HepG2 (cell line): ENCODE data around the gene MYBPC2. TPM values are rescaled to one million over a fixed set of nuclear protein-coding genes. Genes with fewer than 3 reads are reported as not detected.

Experiments
- ATAC-seq: fragments of 200-7000 bp; cut with Tn5 transposase; 3 replicates; pipeline ENCODE4 v1.9.1; 2020; ENCODE audit warnings: mild to moderate bottlenecking, moderate library complexity
- BruUV-seq: library from RNA; stranded (reverse); fragments of 400-500 nt; replicated peaks from 2 replicates; lab custom pipeline; 2021; lab: Mats Ljungman, UMichigan
- CTCF ChIA-PET: fragments of 300-600 bp; formaldehyde crosslinking; extraction: SDS; loops from one replicate; lab custom pipeline; 2021; ENCODE audit warnings: low total read pairs, inconsistent platforms, low intra/inter-chr PET ratio; lab: Yijun Ruan, JAX
- POLR2A ChIA-PET: fragments of 350-600 bp; sonication (Branson Sonifier 250); formaldehyde crosslinking; loops from one replicate; lab custom pipeline; 2020; ENCODE audit warnings: antibody characterized with exemption, inconsistent platforms; lab: Yijun Ruan, JAX
- DNase-seq: peaks from one replicate; pipeline ENCODE4 v3.0.0-alpha.2; 2015; ENCODE audit warnings: low spot score
- FAIRE-seq: peaks from 3 replicates; lab custom pipeline; 2011; peaks lifted over from hg19 to GRCh38; lab: Jason Lieb, UNC
- H2AFZ ChIP-seq: one replicate; pipeline ENCODE4 v1.6.1; 2011; ENCODE audit warnings: low read length, inconsistent platforms
- H3K27ac ChIP-seq: fragments of 300-600 bp; 3 replicates; pipeline ENCODE4 v1.8.0; 2011; ENCODE audit warnings: mixed run types, mild to moderate bottlenecking, mixed read lengths, low read length, inconsistent platforms; ENCODE audit not compliant: insufficient read depth; ENCODE audit errors: extremely low read length
- H3K27me3 ChIP-seq, 2 experiments: fragments of 200-600 bp in 1 of 2; 2 replicates in 1 of 2; 3 replicates in 1 of 2; pipeline versions ENCODE4 v1.6.0 to v1.8.0; 2011; ENCODE audit warnings: low read length in 2 of 2, mild to moderate bottlenecking in 2 of 2, moderate library complexity in 2 of 2, inconsistent platforms in 1 of 2; ENCODE audit not compliant: insufficient read depth in 2 of 2, control insufficient read depth in 1 of 2
- H3K36me3 ChIP-seq, 2 experiments: fragments of 200-600 bp in 1 of 2; replicated peaks in 1 of 2; 2 replicates in 1 of 2; 3 replicates in 1 of 2; pipeline versions ENCODE4 v1.5.1 to v1.8.0; 2011; ENCODE audit warnings: low read length in 2 of 2, inconsistent platforms in 1 of 2; ENCODE audit not compliant: insufficient read depth in 2 of 2, control insufficient read depth in 1 of 2
- H3K4me1 ChIP-seq: 2 replicates; pipeline ENCODE4 v1.5.1; 2012; ENCODE audit warnings: low read length, inconsistent platforms; ENCODE audit not compliant: insufficient read depth
- H3K4me2 ChIP-seq: 2 replicates; pipeline ENCODE4 v1.6.0; 2011; ENCODE audit warnings: low read depth, low read length, inconsistent platforms
- H3K4me3 ChIP-seq, 3 experiments: fragments of 200-600 bp in 1 of 3; sonication (generic), shearing (Covaris generic) in 1 of 3; replicated peaks in 1 of 3; 2 replicates each; pipeline ENCODE4 v1.5.1; 2011 to 2016; ENCODE audit warnings: low read length in 3 of 3, inconsistent platforms in 2 of 3, low read depth in 2 of 3, mild to moderate bottlenecking in 2 of 3, control low read depth in 1 of 3, mixed read lengths in 1 of 3; ENCODE audit not compliant: insufficient read depth in 1 of 3
- H3K79me2 ChIP-seq: one replicate; pipeline ENCODE4 v1.6.1; 2011; ENCODE audit warnings: low read length, inconsistent platforms; ENCODE audit not compliant: insufficient read depth
- H3K9ac ChIP-seq: 2 replicates; pipeline ENCODE4 v1.6.0; 2011; ENCODE audit warnings: mild to moderate bottlenecking, low read depth, low read length, inconsistent platforms; ENCODE audit not compliant: insufficient read depth
- H3K9me3 ChIP-seq: 2 replicates; pipeline ENCODE4 v1.5.1; 2012; ENCODE audit warnings: mild to moderate bottlenecking, low read length
- H4K20me1 ChIP-seq: 2 replicates; pipeline ENCODE4 v1.6.0; 2011; ENCODE audit warnings: inconsistent platforms, mild to moderate bottlenecking, low read length, moderate library complexity; ENCODE audit not compliant: insufficient read depth
- ATF2 ChIP-seq: sonication (generic); formaldehyde crosslinking; IDR thresholded peaks from 2 replicates; pipeline ENCODE4 v1.4.0; 2020; ENCODE audit warnings: missing genetic modification reagents
- SNRNP70 ChIP-seq: fragments of 200-400 bp; formaldehyde crosslinking; IDR thresholded peaks from 2 replicates; pipeline ENCODE4 v1.6.1; 2017; ENCODE audit warnings: mild to moderate bottlenecking, low read depth, low read length, moderate library complexity
- ZBTB33 ChIP-seq: sonication (generic); formaldehyde crosslinking; IDR thresholded peaks from 2 replicates; pipeline ENCODE4 v1.4.0; 2020; ENCODE audit warnings: missing genetic modification reagents
- ZNF232 ChIP-seq: sonication (generic); formaldehyde crosslinking; IDR thresholded peaks from 2 replicates; pipeline ENCODE4 v1.4.0; 2020; ENCODE audit warnings: missing genetic modification reagents, borderline replicate concordance
- ZNF251 ChIP-seq: sonication (generic); formaldehyde crosslinking; IDR thresholded peaks from 2 replicates; pipeline ENCODE4 v1.9.0; 2021; ENCODE audit warnings: mild to moderate bottlenecking, missing genetic modification reagents
- WGBS: methylation state at CpG from one replicate; pipeline ENCODE4 v1.1.6; 2017; ENCODE audit warnings: low lambda C conversion rate; 5-methylcytosine and 5-hydroxymethylcytosine counted together
- in situ Hi-C: cut with HindIII; loops from 2 replicates; pipeline ENCODE4 v1.10.0; 2017; ENCODE audit warnings: low pct_unique_long_range_greater_than_20kb; ENCODE audit not compliant: extremely low pct_ligation_motif_present
- intact Hi-C: fragments of 100-400 bp; cut with micrococcal nuclease; formaldehyde crosslinking; loops from one replicate; pipeline ENCODE4 v1.10.0; 2022; ENCODE audit not compliant: unreplicated experiment
- polyA plus RNA-seq, 8 experiments: library from polyadenylated mRNA; depleted of rRNA in 3 of 8; stranded (reverse) in 7 of 8; unstranded in 1 of 8; fragments of >200 nt; fragmentation: Illumina TruSeq in 4 of 8; extraction: Trizol in 4 of 8; gene quantifications; 2 replicates each; pipeline versions ENCODE4 v1.2.1 to v1.2.3, GENCODE V29; 2011 to 2016; ENCODE audit warnings: low read depth in 4 of 8, missing spikeins in 1 of 8, mixed read lengths in 1 of 8; ENCODE audit not compliant: insufficient read depth in 1 of 8
- total RNA-seq, 5 experiments: library from RNA; depleted of rRNA; stranded (reverse); fragments of >200 nt; fragmentation: Illumina TruSeq; extraction: Trizol; gene quantifications; 2 replicates each; pipeline ENCODE4 v1.2.3, GENCODE V29; 2016; ENCODE audit warnings: low read depth in 1 of 5
- TF ChIP-seq, protein P1 (sequence below): sonication (generic); formaldehyde crosslinking; IDR thresholded peaks from 2 replicates; pipeline ENCODE4 v1.5.1; 2020; ENCODE audit warnings: mild to moderate bottlenecking, missing genetic modification reagents, moderate library complexity
- TF ChIP-seq, protein P2 (sequence below): sonication (generic); formaldehyde crosslinking; IDR thresholded peaks from 2 replicates; pipeline ENCODE4 v1.4.0; 2020; ENCODE audit warnings: missing genetic modification reagents

Gene MYBPC2
- total and polyA plus RNA-seq, 2 of the 13 experiments (the other 11 are each of a cell fraction or from before 2014, with no cell fraction given): not detected

DNA sequence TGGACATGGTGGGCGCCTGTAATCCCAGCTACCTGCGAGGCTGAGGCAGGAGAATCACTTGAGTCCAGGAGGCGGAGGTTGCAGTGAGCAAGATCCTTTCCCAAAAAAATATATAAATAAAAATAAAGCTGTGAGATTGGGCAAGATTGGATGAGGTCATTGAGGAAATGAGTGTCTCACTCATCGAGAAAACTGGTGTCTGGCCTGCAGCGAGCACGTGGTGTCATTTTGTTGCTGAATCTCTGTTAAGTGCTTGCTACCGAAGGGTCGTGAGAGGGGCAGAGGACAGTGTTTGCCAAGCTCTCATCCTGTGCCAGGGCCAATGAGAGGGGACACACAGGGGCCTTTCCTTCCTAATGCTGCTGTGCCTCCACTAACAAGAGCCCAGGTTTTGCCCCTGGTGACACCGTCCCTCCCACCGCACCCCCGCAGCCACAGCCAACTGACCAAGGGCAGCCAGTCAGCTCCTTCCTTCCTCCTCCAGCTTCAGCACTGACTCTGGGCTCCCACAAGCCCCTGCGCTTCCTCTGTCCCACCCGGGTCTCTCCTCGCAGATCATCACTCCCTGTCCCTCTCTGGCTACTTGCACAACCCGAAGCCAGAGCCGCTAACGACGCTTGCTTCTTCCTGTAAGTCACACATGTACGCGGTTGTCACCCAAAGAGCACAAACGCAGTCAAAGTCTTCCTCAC is 45.4 kb upstream of the MYBPC2 start:
- no TSS peak for BruUV-seq
- Histone ChIP-seq H3K36me3 (peaks cover 4 to 20% of the 10 kb centered on the region in 2 experiments; a peak in 4 of 5 replicates), H3K79me2 (peaks cover 32% of the 10 kb centered on the region), H3K4me3 (no peak overlapping the region), H3K9ac (no peak overlapping the region), H3K27me3 (no peaks in the 10 kb centered on the region), H2AFZ (no peak overlapping the region), H3K9me3 (no peaks in the 10 kb centered on the region), H3K4me2 (no peak overlapping the region), H3K27ac (no peak overlapping the region), H4K20me1 (no peaks in the 10 kb centered on the region), H3K4me1 (peaks cover 22% of the 10 kb centered on the region)
- TF ChIP-seq ZBTB33 (CRISPR knock-in tag): peak; percentile 62; the same call in 1 of the 2 replicates
- TF ChIP-seq ZNF251 (CRISPR knock-in tag): no peak
- ChIA-PET CTCF (no interaction called here), POLR2A (no interaction called here)
- intact Hi-C loops (no loop called here), in situ Hi-C loops (no loop called here)
- ATAC-seq: no peak
- FAIRE-seq: no peak
- no peak for DNase-seq
- WGBS: 96% methylated on average over 19 of the region's 21 CpGs

DNA sequence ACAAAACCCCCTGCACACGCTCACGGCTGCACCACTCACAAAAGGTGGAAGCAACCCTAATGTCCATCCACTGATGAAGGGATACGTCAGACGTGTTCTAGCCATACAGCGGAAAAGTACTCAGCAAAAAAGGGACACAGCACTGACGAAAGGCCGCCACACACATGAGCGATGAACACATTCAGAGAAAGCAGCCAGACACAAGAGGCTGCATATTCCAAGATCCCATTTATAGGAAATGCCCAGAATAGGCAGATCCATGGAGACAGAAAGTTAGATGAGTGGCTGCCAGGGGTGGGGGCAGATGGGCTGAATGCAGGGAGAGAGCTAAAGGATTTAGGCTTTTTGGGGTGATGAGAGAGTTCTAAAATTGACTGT is 44.8 kb upstream of the MYBPC2 start:
- H3K79me2 ChIP-seq: peaks cover 35% of the 10 kb centered on the region
- no peak overlapping the region for H3K9ac ChIP-seq
- H4K20me1 ChIP-seq: no peaks in the 10 kb centered on the region
- H3K4me3 ChIP-seq: no peak overlapping the region
- ATAC-seq (no peak), FAIRE-seq (no peak), DNase-seq (no peak)
- H3K4me2 ChIP-seq: no peak overlapping the region
- H2AFZ ChIP-seq: no peak overlapping the region
- in situ Hi-C loops (no loop called here), intact Hi-C loops (no loop called here)
- POLR2A ChIA-PET: no interaction called here
- peaks cover 4 to 20% of the 10 kb centered on the region in 2 experiments; a peak in 4 of 5 replicates for H3K36me3 ChIP-seq
- CTCF ChIA-PET: no interaction called here
- H3K27me3 ChIP-seq: no peaks in the 10 kb centered on the region
- no peaks in the 10 kb centered on the region for H3K9me3 ChIP-seq
- BruUV-seq: no TSS peak
- 98% methylated on average over 8 of the region's 8 CpGs for WGBS
- no peak overlapping the region for H3K27ac ChIP-seq
- H3K4me1 ChIP-seq: peaks cover 22% of the 10 kb centered on the region
- TF ChIP-seq SNRNP70 (no peak), ATF2 (no peak), ZNF232 (CRISPR knock-in tag) (no peak)
- TF ChIP-seq, protein P1, sequence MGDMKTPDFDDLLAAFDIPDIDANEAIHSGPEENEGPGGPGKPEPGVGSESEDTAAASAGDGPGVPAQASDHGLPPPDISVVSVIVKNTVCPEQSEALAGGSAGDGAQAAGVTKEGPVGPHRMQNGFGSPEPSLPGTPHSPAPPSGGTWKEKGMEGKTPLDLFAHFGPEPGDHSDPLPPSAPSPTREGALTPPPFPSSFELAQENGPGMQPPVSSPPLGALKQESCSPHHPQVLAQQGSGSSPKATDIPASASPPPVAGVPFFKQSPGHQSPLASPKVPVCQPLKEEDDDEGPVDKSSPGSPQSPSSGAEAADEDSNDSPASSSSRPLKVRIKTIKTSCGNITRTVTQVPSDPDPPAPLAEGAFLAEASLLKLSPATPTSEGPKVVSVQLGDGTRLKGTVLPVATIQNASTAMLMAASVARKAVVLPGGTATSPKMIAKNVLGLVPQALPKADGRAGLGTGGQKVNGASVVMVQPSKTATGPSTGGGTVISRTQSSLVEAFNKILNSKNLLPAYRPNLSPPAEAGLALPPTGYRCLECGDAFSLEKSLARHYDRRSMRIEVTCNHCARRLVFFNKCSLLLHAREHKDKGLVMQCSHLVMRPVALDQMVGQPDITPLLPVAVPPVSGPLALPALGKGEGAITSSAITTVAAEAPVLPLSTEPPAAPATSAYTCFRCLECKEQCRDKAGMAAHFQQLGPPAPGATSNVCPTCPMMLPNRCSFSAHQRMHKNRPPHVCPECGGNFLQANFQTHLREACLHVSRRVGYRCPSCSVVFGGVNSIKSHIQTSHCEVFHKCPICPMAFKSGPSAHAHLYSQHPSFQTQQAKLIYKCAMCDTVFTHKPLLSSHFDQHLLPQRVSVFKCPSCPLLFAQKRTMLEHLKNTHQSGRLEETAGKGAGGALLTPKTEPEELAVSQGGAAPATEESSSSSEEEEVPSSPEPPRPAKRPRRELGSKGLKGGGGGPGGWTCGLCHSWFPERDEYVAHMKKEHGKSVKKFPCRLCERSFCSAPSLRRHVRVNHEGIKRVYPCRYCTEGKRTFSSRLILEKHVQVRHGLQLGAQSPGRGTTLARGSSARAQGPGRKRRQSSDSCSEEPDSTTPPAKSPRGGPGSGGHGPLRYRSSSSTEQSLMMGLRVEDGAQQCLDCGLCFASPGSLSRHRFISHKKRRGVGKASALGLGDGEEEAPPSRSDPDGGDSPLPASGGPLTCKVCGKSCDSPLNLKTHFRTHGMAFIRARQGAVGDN (CRISPR knock-in tag): no peak
- TF ChIP-seq, protein P2, sequence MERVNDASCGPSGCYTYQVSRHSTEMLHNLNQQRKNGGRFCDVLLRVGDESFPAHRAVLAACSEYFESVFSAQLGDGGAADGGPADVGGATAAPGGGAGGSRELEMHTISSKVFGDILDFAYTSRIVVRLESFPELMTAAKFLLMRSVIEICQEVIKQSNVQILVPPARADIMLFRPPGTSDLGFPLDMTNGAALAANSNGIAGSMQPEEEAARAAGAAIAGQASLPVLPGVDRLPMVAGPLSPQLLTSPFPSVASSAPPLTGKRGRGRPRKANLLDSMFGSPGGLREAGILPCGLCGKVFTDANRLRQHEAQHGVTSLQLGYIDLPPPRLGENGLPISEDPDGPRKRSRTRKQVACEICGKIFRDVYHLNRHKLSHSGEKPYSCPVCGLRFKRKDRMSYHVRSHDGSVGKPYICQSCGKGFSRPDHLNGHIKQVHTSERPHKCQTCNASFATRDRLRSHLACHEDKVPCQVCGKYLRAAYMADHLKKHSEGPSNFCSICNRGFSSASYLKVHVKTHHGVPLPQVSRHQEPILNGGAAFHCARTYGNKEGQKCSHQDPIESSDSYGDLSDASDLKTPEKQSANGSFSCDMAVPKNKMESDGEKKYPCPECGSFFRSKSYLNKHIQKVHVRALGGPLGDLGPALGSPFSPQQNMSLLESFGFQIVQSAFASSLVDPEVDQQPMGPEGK (CRISPR knock-in tag): no peak
